RWPE1 (cell line): ENCODE data around the gene SERPING1.

Source experiments
- CTCF ChIA-PET: fragments of 350-600 bp; sonication (Branson Sonifier 250); formaldehyde crosslinking; extraction: SDS; loops from one replicate; lab custom pipeline; 2021; lab: Yijun Ruan, JAX
- POLR2A ChIA-PET: fragments of 400-600 bp; formaldehyde crosslinking; extraction: SDS; loops from one replicate; lab custom pipeline; 2020; ENCODE audit warnings: antibody characterized with exemption; ENCODE audit not compliant: low non-redundant PET; lab: Yijun Ruan, JAX
- DNase-seq: peaks from one replicate; pipeline ENCODE4 v3.0.0; 2012; ENCODE audit warnings: low spot score
- H3K27ac ChIP-seq: fragments of 450-650 bp; 2 replicates; pipeline ENCODE4 v1.5.1; 2017
- CTCF ChIP-seq: fragments of 450-650 bp; conservative IDR thresholded peaks from 2 replicates; pipeline ENCODE4 v1.5.1; 2017; ENCODE audit warnings: low read depth, mild to moderate bottlenecking

SERPING1 gene

GRCh38 chr11:57586711-57587245 is 10.7 kb upstream of the SERPING1 start:
- no peak overlapping the region for H3K27ac ChIP-seq
- DNase-seq: no peak
- POLR2A ChIA-PET: no interaction called here
- CTCF ChIA-PET: interaction anchor here (0.6 kb wide), 1 partner anchor 13 kb away, joined by 4 read pairs; no protein-coding TSS in a partner anchor
- no peak for TF ChIP-seq CTCF

GRCh38 chr11:57588046-57588710 is 9.3 kb upstream of the SERPING1 start:
- ChIA-PET POLR2A (no interaction called here), CTCF (no interaction called here)
- no peak for DNase-seq
- no peak overlapping the region for H3K27ac ChIP-seq
- no peak for TF ChIP-seq CTCF

GRCh38 chr11:57596266-57596885 is 1.1 kb upstream of the SERPING1 start:
- TF ChIP-seq CTCF: no peak
- ChIA-PET CTCF (interaction anchor here (0.5 kb wide), 1 partner anchor 754 kb away, joined by 4 read pairs; no protein-coding TSS in a partner anchor), POLR2A (no interaction called here)
- DNase-seq: no peak
- H3K27ac ChIP-seq: no peak overlapping the region

- no peak for DNase-seq
- POLR2A ChIA-PET: no interaction called here
- no peak for TF ChIP-seq CTCF
- CTCF ChIA-PET: interaction anchor here (1.1 kb wide), 1 partner anchor 30 kb away, joined by 3 read pairs; the partner anchor contains the start of gene UBE2L6
- no peak overlapping the region for H3K27ac ChIP-seq
Measured at GRCh38 chr11:57597916-57598830, 688 bp downstream of the SERPING1 start.

- ChIA-PET CTCF (interaction anchor here (1.1 kb wide), 1 partner anchor 31 kb away, joined by 3 read pairs; the partner anchor contains the start of gene UBE2L6), POLR2A (no interaction called here)
- no peak for DNase-seq
- no peak for TF ChIP-seq CTCF
- H3K27ac ChIP-seq: no peak overlapping the region
Measured at GRCh38 chr11:57598831-57599155, 1.3 kb downstream of the SERPING1 start.

- no peak overlapping the region for H3K27ac ChIP-seq
- no peak for TF ChIP-seq CTCF
- ChIA-PET POLR2A (no interaction called here), CTCF (interaction anchor here (1.1 kb wide), 1 partner anchor 31 kb away, joined by 3 read pairs; the partner anchor contains the start of gene UBE2L6)
- no peak for DNase-seq
Measured at GRCh38 chr11:57599381-57599780, 1.9 kb downstream of the SERPING1 start.
